Central memory CD8-positive, alpha-beta T cell (primary cell): Measurements from ENCODE around the gene CILP.

Source experiments
- ATAC-seq: fragments of 150-1000 bp; cut with Tn5 transposase; replicated peaks from 2 replicates; pipeline ENCODE4 v1.10.0; 2022; ENCODE audit warnings: mild to moderate bottlenecking, moderate FRiP score, moderate number of reproducible peaks; ENCODE audit not compliant: poor library complexity, severe bottlenecking; ENCODE audit errors: extremely low read depth
- DNase-seq, 2 donors: peaks; one replicate each; pipeline ENCODE4 v3.0.0; 2021; ENCODE audit warnings: low spot score in 2 of 2
- H3K27ac Mint-ChIP-seq: one replicate; pipeline ENCODE4 v1.8.0; 2022; ENCODE audit warnings: low read depth, mild to moderate bottlenecking, moderate library complexity, mixed read lengths
- H3K27me3 Mint-ChIP-seq: one replicate; pipeline ENCODE4 v1.8.0; 2022; ENCODE audit warnings: mixed read lengths
- H3K36me3 Mint-ChIP-seq: one replicate; pipeline ENCODE4 v1.8.0; 2022; ENCODE audit warnings: mild to moderate bottlenecking, moderate library complexity, mixed read lengths; ENCODE audit not compliant: insufficient read depth
- H3K4me1 Mint-ChIP-seq: one replicate; pipeline ENCODE4 v1.8.0; 2022; ENCODE audit warnings: mixed read lengths
- H3K4me3 Mint-ChIP-seq: one replicate; pipeline ENCODE4 v1.8.0; 2022; ENCODE audit warnings: mild to moderate bottlenecking, moderate library complexity, mixed read lengths
- H3K9me3 Mint-ChIP-seq: one replicate; pipeline ENCODE4 v1.8.0; 2022; ENCODE audit warnings: mixed read lengths

The CILP gene

DNA sequence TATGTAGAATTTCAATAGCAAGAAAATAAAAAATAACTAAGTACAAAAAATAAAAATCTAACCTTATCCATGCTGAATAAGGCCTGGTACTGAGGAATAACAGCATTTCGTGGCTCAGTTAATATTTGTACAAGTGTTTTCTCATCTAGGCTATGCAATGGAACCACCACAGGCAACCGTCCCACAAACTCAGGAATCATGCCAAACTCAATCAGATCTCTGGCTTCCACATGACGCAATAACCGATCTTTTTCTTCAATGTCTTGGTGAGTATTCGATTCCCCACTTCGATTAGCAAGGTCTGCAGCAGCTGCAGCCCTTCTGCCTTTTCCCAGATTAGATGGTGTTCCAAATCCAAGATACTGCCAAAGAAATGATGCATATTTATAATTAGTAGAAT is 56.6 kb downstream of the CILP start:
- ATAC-seq (no peak), DNase-seq (no peak)
- Mint-ChIP-seq H3K9me3 (no peaks in the 10 kb centered on the region), H3K36me3 (peaks cover 61% of the 10 kb centered on the region), H3K27me3 (no peaks in the 10 kb centered on the region), H3K27ac (no peak overlapping the region), H3K4me1 (no peaks in the 10 kb centered on the region), H3K4me3 (no peak overlapping the region)

GRCh38 chr15:65147902-65148301 is 63.4 kb downstream of the CILP start:
- Mint-ChIP-seq H3K9me3 (no peaks in the 10 kb centered on the region), H3K4me3 (no peak overlapping the region), H3K4me1 (no peaks in the 10 kb centered on the region), H3K27me3 (no peaks in the 10 kb centered on the region), H3K27ac (no peak overlapping the region), H3K36me3 (peaks cover 30% of the 10 kb centered on the region)
- no peak for ATAC-seq
- DNase-seq, result no peak

DNA sequence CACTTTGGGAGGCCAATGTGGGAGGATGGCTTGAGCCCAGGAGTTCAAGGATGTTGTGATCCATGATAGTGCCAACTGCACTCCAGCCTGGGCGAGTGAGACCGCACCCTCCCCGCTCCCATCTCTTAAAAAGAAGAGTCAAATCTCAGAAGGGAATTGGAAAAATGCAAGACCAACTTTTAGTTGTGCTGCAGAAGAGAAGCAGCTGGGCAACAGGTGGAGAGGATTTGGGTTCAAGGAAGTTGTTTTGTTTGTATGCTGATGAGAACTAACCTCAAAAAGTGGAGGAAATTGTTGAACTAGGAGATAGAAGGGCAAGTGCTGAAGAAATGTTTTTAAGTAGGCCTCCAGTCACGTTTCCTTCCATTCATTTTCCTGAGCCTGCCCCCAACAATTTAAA is 64.8 kb downstream of the CILP start:
- H3K4me3 Mint-ChIP-seq, result no peak overlapping the region
- peaks cover 18% of the 10 kb centered on the region for H3K36me3 Mint-ChIP-seq
- H3K4me1 Mint-ChIP-seq, result no peaks in the 10 kb centered on the region
- H3K27ac Mint-ChIP-seq, result no peak overlapping the region
- no peak for DNase-seq
- ATAC-seq, result no peak
- H3K9me3 Mint-ChIP-seq, result no peaks in the 10 kb centered on the region
- no peaks in the 10 kb centered on the region for H3K27me3 Mint-ChIP-seq
